ENCODE data around the gene NRG3. TPM values are rescaled to one million over a fixed set of nuclear protein-coding genes. Genes with fewer than 3 reads are reported as not detected.

Gene NRG3
- total RNA-seq, 4 donors from 2014 or later, result 0.20 to 1.1 (median 0.84) TPM; not detected in 1

- no peaks in the 10 kb centered on the region for H3K36me3 ChIP-seq
- no peak for TF ChIP-seq EP300 (IDR thresholded peaks at IDR 0.05)
- no peaks in the 10 kb centered on the region for H3K9me3 ChIP-seq
- no peak overlapping the region for H3K4me3 ChIP-seq
- 30 to 44% methylated on average over 2 of the region's 2 CpGs for WGBS, 2 donors
- DNase-seq (ENCODE audit: low spot score in 2 of 2), result no peak
- H3K4me1 ChIP-seq, result peaks cover 0 to 30% (median 5%) of the 10 kb centered on the region in 4 donors
- H3K27ac ChIP-seq, result no peak overlapping the region
- H3K27me3 ChIP-seq, result peaks cover 0 to 34% of the 10 kb centered on the region in 2 donors
Measured at GRCh38 chr10:81877596-81877995, 2.6 kb downstream of the NRG3 start.

- no peak overlapping the region for H3K27ac ChIP-seq
- no peak for DNase-seq (ENCODE audit: low spot score in 2 of 2)
- H3K4me3 ChIP-seq, result no peak overlapping the region
- no peaks in the 10 kb centered on the region for H3K9me3 ChIP-seq
- TF ChIP-seq POLR2A (IDR thresholded peaks at IDR 0.05), result no peak
- TF ChIP-seq CTCF (IDR thresholded peaks at IDR 0.05), result no peak
- no peak for TF ChIP-seq EP300 (IDR thresholded peaks at IDR 0.05)
- H3K27me3 ChIP-seq, result peaks cover 0 to 7% of the 10 kb centered on the region in 2 donors
- H3K4me1 ChIP-seq, result no peaks in the 10 kb centered on the region
- H3K36me3 ChIP-seq, result no peaks in the 10 kb centered on the region
- 88 to 90% methylated on average over 1 of the region's 1 CpG for WGBS, 2 donors
Measured at GRCh38 chr10:81882011-81882410, 7.0 kb downstream of the NRG3 start.

- Histone ChIP-seq H3K9me3 (no peaks in the 10 kb centered on the region), H3K36me3 (no peaks in the 10 kb centered on the region), H3K4me3 (no peak overlapping the region), H3K4me1 (no peaks in the 10 kb centered on the region), H3K27me3 (no peaks in the 10 kb centered on the region), H3K27ac (no peak overlapping the region)
- TF ChIP-seq EP300 (IDR thresholded peaks at IDR 0.05) (no peak), POLR2A (IDR thresholded peaks at IDR 0.05) (no peak), CTCF (IDR thresholded peaks at IDR 0.05) (no peak)
- no peak for DNase-seq (ENCODE audit: low spot score in 2 of 2)
- 86 to 97% methylated on average over 1 of the region's 1 CpG for WGBS, 2 donors
Measured at GRCh38 chr10:81884856-81885255, 9.9 kb downstream of the NRG3 start.

GRCh38 chr10:81885491-81885890 is 10.5 kb downstream of the NRG3 start:
- Histone ChIP-seq H3K9me3 (no peaks in the 10 kb centered on the region), H3K36me3 (no peaks in the 10 kb centered on the region), H3K27ac (no peak overlapping the region), H3K4me3 (no peak overlapping the region), H3K4me1 (no peaks in the 10 kb centered on the region), H3K27me3 (no peaks in the 10 kb centered on the region)
- TF ChIP-seq POLR2A (IDR thresholded peaks at IDR 0.05), result no peak
- TF ChIP-seq CTCF (IDR thresholded peaks at IDR 0.05), result no peak
- TF ChIP-seq EP300 (IDR thresholded peaks at IDR 0.05), result no peak
- 91 to 92% methylated on average over 2 of the region's 2 CpGs for WGBS, 2 donors
- no peak for DNase-seq (ENCODE audit: low spot score in 2 of 2)

- no peaks in the 10 kb centered on the region for H3K36me3 ChIP-seq
- DNase-seq (ENCODE audit: low spot score in 2 of 2), result no peak
- TF ChIP-seq CTCF (IDR thresholded peaks at IDR 0.05), result no peak
- TF ChIP-seq POLR2A (IDR thresholded peaks at IDR 0.05), result no peak
- TF ChIP-seq EP300 (IDR thresholded peaks at IDR 0.05), result no peak
- no peaks in the 10 kb centered on the region for H3K4me1 ChIP-seq
- H3K27ac ChIP-seq, result no peak overlapping the region
- no peaks in the 10 kb centered on the region for H3K9me3 ChIP-seq
- H3K4me3 ChIP-seq, result no peak overlapping the region
- no peaks in the 10 kb centered on the region for H3K27me3 ChIP-seq
Measured at GRCh38 chr10:81886939-81887338, 11.9 kb downstream of the NRG3 start.

- DNase-seq (ENCODE audit: low spot score in 2 of 2), result no peak
- TF ChIP-seq EP300 (IDR thresholded peaks at IDR 0.05) (no peak), POLR2A (IDR thresholded peaks at IDR 0.05) (no peak), CTCF (IDR thresholded peaks at IDR 0.05) (no peak)
- Histone ChIP-seq H3K4me3 (no peak overlapping the region), H3K36me3 (no peaks in the 10 kb centered on the region), H3K27ac (no peak overlapping the region), H3K4me1 (no peaks in the 10 kb centered on the region), H3K9me3 (no peaks in the 10 kb centered on the region), H3K27me3 (no peaks in the 10 kb centered on the region)
- WGBS, 2 donors, result 77 to 78% methylated on average over 7 of the region's 7 CpGs
Measured at GRCh38 chr10:81889181-81889769, 14.3 kb downstream of the NRG3 start.

All from tibial nerve (tissue), 4 donors.